Keratinocyte (primary cell): ENCODE measurements around the gene UBE2J2. TPM values are rescaled to one million over a fixed set of nuclear protein-coding genes. Genes with fewer than 3 reads are reported as not detected.

ENCODE experiments used
- DNase-seq: peaks from one replicate; pipeline ENCODE4 v3.0.0-alpha.2; 2011; ENCODE audit warnings: low read depth, missing footprints, low spot score
- FAIRE-seq: peaks from 2 replicates; lab custom pipeline; 2011; peaks lifted over from hg19 to GRCh38; lab: Jason Lieb, UNC
- H2AFZ ChIP-seq: 2 replicates; pipeline ENCODE4 v1.6.0; 2012; ENCODE audit warnings: low read length, control low read depth, inconsistent platforms; ENCODE audit not compliant: control insufficient read depth
- H3K27ac ChIP-seq: 2 replicates; pipeline ENCODE4 v1.5.1; 2011; ENCODE audit warnings: low read length; ENCODE audit not compliant: control insufficient read depth, insufficient read depth
- H3K27me3 ChIP-seq: 3 replicates; pipeline ENCODE4 v1.6.0; 2011; ENCODE audit warnings: low read length; ENCODE audit not compliant: control insufficient read depth, insufficient read depth; ENCODE audit errors: extremely low read depth
- H3K36me3 ChIP-seq, 2 experiments: 2 replicates in 1 of 2; 3 replicates in 1 of 2; pipeline ENCODE4 v1.5.1; 2011; ENCODE audit warnings: low read length in 2 of 2, mild to moderate bottlenecking in 1 of 2; ENCODE audit not compliant: control insufficient read depth in 2 of 2, insufficient read depth in 2 of 2; ENCODE audit errors: extremely low read depth in 1 of 2
- H3K4me1 ChIP-seq: 3 replicates; pipeline ENCODE4 v1.5.1; 2011; ENCODE audit warnings: low read length; ENCODE audit not compliant: control insufficient read depth, insufficient read depth; ENCODE audit errors: extremely low read depth
- H3K4me2 ChIP-seq: 3 replicates; pipeline ENCODE4 v1.6.0; 2011; ENCODE audit warnings: low read depth, low read length; ENCODE audit not compliant: control insufficient read depth, insufficient read depth; ENCODE audit errors: extremely low read depth
- H3K4me3 ChIP-seq, 3 experiments: fragments of 200-600 bp in 1 of 3; sonication (generic) in 1 of 3; 2 replicates in 2 of 3; 3 replicates in 1 of 3; pipeline ENCODE4 v1.5.1; 2011 to 2016; ENCODE audit warnings: low read length in 3 of 3, mild to moderate bottlenecking in 3 of 3, control low read depth in 2 of 3, inconsistent platforms in 1 of 3, low read depth in 1 of 3, mixed read lengths in 1 of 3, mixed run types in 1 of 3, moderate library complexity in 1 of 3; ENCODE audit not compliant: control insufficient read depth in 2 of 3, insufficient read depth in 2 of 3; ENCODE audit errors: extremely low read depth in 1 of 3
- H3K79me2 ChIP-seq: 2 replicates; pipeline ENCODE4 v1.6.0; 2012; ENCODE audit warnings: low read length; ENCODE audit not compliant: control insufficient read depth, insufficient read depth
- H3K9ac ChIP-seq: 3 replicates; pipeline ENCODE4 v1.6.0; 2011; ENCODE audit warnings: low read length; ENCODE audit not compliant: control insufficient read depth, insufficient read depth; ENCODE audit errors: extremely low read depth
- H3K9me1 ChIP-seq: 3 replicates; pipeline ENCODE4 v1.6.0; 2011; ENCODE audit warnings: low read length; ENCODE audit not compliant: control insufficient read depth, insufficient read depth; ENCODE audit errors: extremely low read depth
- H3K9me3 ChIP-seq: 2 replicates; pipeline ENCODE4 v1.5.1; 2012; ENCODE audit warnings: low read depth, low read length; ENCODE audit not compliant: control insufficient read depth
- H4K20me1 ChIP-seq: 3 replicates; pipeline ENCODE4 v1.6.0; 2011; ENCODE audit warnings: low read length; ENCODE audit not compliant: control insufficient read depth, insufficient read depth; ENCODE audit errors: extremely low read depth
- EZH2 ChIP-seq: IDR thresholded peaks from one replicate; pipeline ENCODE4 v1.6.1; 2012; ENCODE audit warnings: inconsistent platforms, mild to moderate bottlenecking, low read length, moderate library complexity
- dilution Hi-C: fragments of 300-500 bp; cut with MboI; formaldehyde crosslinking; loops from one replicate; pipeline ENCODE4 v1.7.0; 2020; ENCODE audit warnings: low sequenced_read_pairs; ENCODE audit not compliant: extremely low pct_ligation_motif_present
- polyA plus RNA-seq, 5 experiments: library from polyadenylated mRNA; depleted of rRNA in 3 of 5; stranded (reverse) in 3 of 5; stranded (forward) in 1 of 5; unstranded in 1 of 5; fragments of >200 nt; gene quantifications; 1 replicate in 1 of 5; 2 replicates in 3 of 5; 3 replicates in 1 of 5; pipeline versions ENCODE4 v1.2.1 to v1.2.3, GENCODE V29; 2011 to 2012; ENCODE audit warnings: missing spikeins in 2 of 5, low read depth in 1 of 5, low replicate concordance in 1 of 5
- TF ChIP-seq, protein P1 (sequence below), 3 experiments: IDR thresholded peaks in 1 of 3; conservative IDR thresholded peaks in 1 of 3; optimal IDR thresholded peaks in 1 of 3; 2 replicates in 2 of 3; 3 replicates in 1 of 3; pipeline versions ENCODE3 to v1.5.1; 2011; ENCODE audit warnings: low read length in 3 of 3, mild to moderate bottlenecking in 3 of 3, moderate library complexity in 2 of 3, control low read depth in 1 of 3, inconsistent platforms in 1 of 3; ENCODE audit not compliant: insufficient read depth in 2 of 3; ENCODE audit errors: extremely low read depth in 1 of 3

The UBE2J2 gene
- polyA plus RNA-seq, 1 donor (not counting 4 experiments of a cell fraction or from before 2014, with no cell fraction given) = 27.0 TPM

GRCh38 chr1:1226566-1227362, 46.9 kb downstream of the UBE2J2 start:
- Histone ChIP-seq H3K36me3 (peaks cover 26 to 40% of the 10 kb centered on the region in 2 experiments), H3K9me3 (no peaks in the 10 kb centered on the region), H4K20me1 (peaks cover 5% of the 10 kb centered on the region), H3K79me2 (peaks cover 70% of the 10 kb centered on the region), H3K9me1 (no peaks in the 10 kb centered on the region), H3K4me3 (no peak overlapping the region), H3K9ac (no peak overlapping the region), H3K4me1 (peaks cover 8% of the 10 kb centered on the region), H2AFZ (no peak overlapping the region), H3K27me3 (no peaks in the 10 kb centered on the region), H3K27ac (no peak overlapping the region), H3K4me2 (no peak overlapping the region)
- no peak for DNase-seq
- dilution Hi-C loops = no loop called here
- no peak for FAIRE-seq
- no peak for TF ChIP-seq EZH2
- TF ChIP-seq, protein P1, sequence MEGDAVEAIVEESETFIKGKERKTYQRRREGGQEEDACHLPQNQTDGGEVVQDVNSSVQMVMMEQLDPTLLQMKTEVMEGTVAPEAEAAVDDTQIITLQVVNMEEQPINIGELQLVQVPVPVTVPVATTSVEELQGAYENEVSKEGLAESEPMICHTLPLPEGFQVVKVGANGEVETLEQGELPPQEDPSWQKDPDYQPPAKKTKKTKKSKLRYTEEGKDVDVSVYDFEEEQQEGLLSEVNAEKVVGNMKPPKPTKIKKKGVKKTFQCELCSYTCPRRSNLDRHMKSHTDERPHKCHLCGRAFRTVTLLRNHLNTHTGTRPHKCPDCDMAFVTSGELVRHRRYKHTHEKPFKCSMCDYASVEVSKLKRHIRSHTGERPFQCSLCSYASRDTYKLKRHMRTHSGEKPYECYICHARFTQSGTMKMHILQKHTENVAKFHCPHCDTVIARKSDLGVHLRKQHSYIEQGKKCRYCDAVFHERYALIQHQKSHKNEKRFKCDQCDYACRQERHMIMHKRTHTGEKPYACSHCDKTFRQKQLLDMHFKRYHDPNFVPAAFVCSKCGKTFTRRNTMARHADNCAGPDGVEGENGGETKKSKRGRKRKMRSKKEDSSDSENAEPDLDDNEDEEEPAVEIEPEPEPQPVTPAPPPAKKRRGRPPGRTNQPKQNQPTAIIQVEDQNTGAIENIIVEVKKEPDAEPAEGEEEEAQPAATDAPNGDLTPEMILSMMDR (optimal IDR thresholded peaks at IDR 0.05 in 1 of 3, IDR thresholded peaks at IDR 0.05 in 1 of 3, conservative IDR thresholded peaks at IDR 0.05 in 1 of 3; ENCODE audit: extremely low read depth in 1 of 3, insufficient read depth in 2 of 3, low read length in 3 of 3) = no peak

GRCh38 chr1:1225913-1226312, 47.7 kb downstream of the UBE2J2 start:
- H2AFZ ChIP-seq = no peak overlapping the region
- dilution Hi-C loops = no loop called here
- H3K79me2 ChIP-seq = peaks cover 64% of the 10 kb centered on the region
- DNase-seq (no peak), FAIRE-seq (no peak)
- H3K4me3 ChIP-seq = no peak overlapping the region
- no peak overlapping the region for H3K4me2 ChIP-seq
- no peaks in the 10 kb centered on the region for H3K9me1 ChIP-seq
- no peak overlapping the region for H3K9ac ChIP-seq
- H3K9me3 ChIP-seq = no peaks in the 10 kb centered on the region
- no peak overlapping the region for H3K27ac ChIP-seq
- no peak for TF ChIP-seq EZH2
- TF ChIP-seq, protein P1 (optimal IDR thresholded peaks at IDR 0.05 in 1 of 3, IDR thresholded peaks at IDR 0.05 in 1 of 3, conservative IDR thresholded peaks at IDR 0.05 in 1 of 3; ENCODE audit: extremely low read depth in 1 of 3, insufficient read depth in 2 of 3, low read length in 3 of 3) = no peak
- H3K36me3 ChIP-seq = peaks cover 26 to 44% of the 10 kb centered on the region in 2 experiments
- H3K27me3 ChIP-seq = no peaks in the 10 kb centered on the region
- peaks cover 8% of the 10 kb centered on the region for H3K4me1 ChIP-seq
- H4K20me1 ChIP-seq = peaks cover 5% of the 10 kb centered on the region
